T1000 (cell line): ENCODE data around the gene CCR3.

Source experiments
- DNase-seq: peaks from one replicate; lab custom pipeline; 2025; ENCODE audit warnings: mixed read lengths; lab: John Stamatoyannopoulos, UW

Gene CCR3

GRCh38 chr3:46297658-46298423, 55.6 kb downstream of the CCR3 start:
- no peak for DNase-seq

- DNase-seq = no peak
Observed at GRCh38 chr3:46298871-46299607, 56.8 kb downstream of the CCR3 start.

GRCh38 chr3:46299608-46300460, 57.6 kb downstream of the CCR3 start:
- DNase-seq = no peak

- DNase-seq = no peak
Observed at GRCh38 chr3:46300461-46300789, 58.2 kb downstream of the CCR3 start.

GRCh38 chr3:46301122-46301835, 59.0 kb downstream of the CCR3 start:
- no peak for DNase-seq

GRCh38 chr3:46303240-46303639, 61.0 kb downstream of the CCR3 start:
- DNase-seq = no peak

- DNase-seq = no peak
Observed at GRCh38 chr3:46304739-46305138, 62.5 kb downstream of the CCR3 start.

- no peak for DNase-seq
Observed at GRCh38 chr3:46312991-46313390, 70.7 kb downstream of the CCR3 start.

GRCh38 chr3:46314517-46314916, 72.3 kb downstream of the CCR3 start:
- DNase-seq = no peak

GRCh38 chr3:46316206-46316605, 73.9 kb downstream of the CCR3 start:
- no peak for DNase-seq
